Suprapubic skin (tissue), 4 donors: ENCODE data around the gene SEMA7A. TPM values are rescaled to one million over a fixed set of nuclear protein-coding genes. Genes with fewer than 3 reads are reported as not detected.

ENCODE experiments used
- DNase-seq, 2 donors: peaks; one replicate each; pipeline ENCODE4 v3.0.0-alpha.2; 2019; ENCODE audit warnings: low spot score in 2 of 2
- H3K27ac ChIP-seq: fragments of 200-600 bp; sonication (generic); one replicate; pipeline ENCODE4 v1.5.1; 2019
- H3K27me3 ChIP-seq: fragments of 200-600 bp; sonication (generic); one replicate; pipeline ENCODE4 v1.5.1; 2019
- H3K36me3 ChIP-seq: fragments of 200-600 bp; sonication (generic); one replicate; pipeline ENCODE4 v1.5.1; 2019
- H3K4me1 ChIP-seq: fragments of 200-600 bp; sonication (generic); one replicate; pipeline ENCODE4 v1.5.1; 2019
- H3K4me3 ChIP-seq: fragments of 200-600 bp; sonication (generic); one replicate; pipeline ENCODE4 v1.5.1; 2019; ENCODE audit warnings: mild to moderate bottlenecking
- H3K9me3 ChIP-seq: fragments of 200-600 bp; sonication (generic); one replicate; pipeline ENCODE4 v1.5.1; 2019
- CTCF ChIP-seq, 2 donors: fragments of 200-600 bp in 1 of 2; fragments of 450-650 bp in 1 of 2; sonication (generic) in 1 of 2; IDR thresholded peaks; one replicate each; pipeline ENCODE4 v1.5.1; 2016 to 2019; ENCODE audit warnings: antibody characterized with exemption in 2 of 2, mild to moderate bottlenecking in 1 of 2, moderate library complexity in 1 of 2
- EP300 ChIP-seq: sonication (generic); formaldehyde crosslinking; IDR thresholded peaks from one replicate; pipeline ENCODE4 v1.6.1; 2017; ENCODE audit warnings: antibody characterized with exemption
- POLR2A ChIP-seq, 2 donors: fragments of 450-650 bp; IDR thresholded peaks; one replicate each; pipeline ENCODE4 v1.6.1; 2017; ENCODE audit warnings: antibody characterized with exemption in 2 of 2, mild to moderate bottlenecking in 2 of 2, moderate library complexity in 2 of 2
- POLR2AphosphoS5 ChIP-seq, 3 donors: sonication (generic); formaldehyde crosslinking; IDR thresholded peaks; one replicate each; pipeline ENCODE4 v1.6.1; 2017; ENCODE audit warnings: antibody characterized with exemption in 3 of 3
- WGBS: methylation state at CpG from one replicate; pipeline ENCODE4 v1.1.5; 2018; 5-methylcytosine and 5-hydroxymethylcytosine counted together
- total RNA-seq, 4 donors: library from RNA; depleted of rRNA; stranded (reverse); fragments of >200 nt; gene quantifications; one replicate each; pipeline ENCODE4 v1.1.0, GENCODE V29; 2016

Gene SEMA7A
- total RNA-seq, 4 donors from 2014 or later, result 10.1 to 31.4 (median 18.0) TPM

- H3K27ac ChIP-seq, result no peak overlapping the region
- TF ChIP-seq EP300 (no peak), POLR2AphosphoS5 (IDR thresholded peaks at IDR 0.05) (no peak), POLR2A (IDR thresholded peaks at IDR 0.05) (no peak), CTCF (IDR thresholded peaks at IDR 0.05) (no peak)
Observed at GRCh38 chr15:74383695-74384565, 49.8 kb downstream of the SEMA7A start.

GRCh38 chr15:74383286-74383685 is 50.5 kb downstream of the SEMA7A start:
- no peaks in the 10 kb centered on the region for H3K27me3 ChIP-seq
- no peaks in the 10 kb centered on the region for H3K36me3 ChIP-seq
- H3K4me3 ChIP-seq, result no peak overlapping the region
- no peak for TF ChIP-seq POLR2AphosphoS5 (IDR thresholded peaks at IDR 0.05)
- no peak for TF ChIP-seq EP300
- TF ChIP-seq POLR2A (IDR thresholded peaks at IDR 0.05), result no peak
- TF ChIP-seq CTCF (IDR thresholded peaks at IDR 0.05), result no peak
- H3K27ac ChIP-seq, result no peak overlapping the region
- no peaks in the 10 kb centered on the region for H3K9me3 ChIP-seq
- H3K4me1 ChIP-seq, result peaks cover 35% of the 10 kb centered on the region
- 100% methylated on average over 1 of the region's 4 CpGs for WGBS
- DNase-seq, result no peak

More at GRCh38 chr15:74383695-74384565, 49.8 kb downstream of the SEMA7A start:
- Histone ChIP-seq H3K4me1 (peaks cover 35% of the 10 kb centered on the region), H3K36me3 (no peaks in the 10 kb centered on the region), H3K4me3 (no peak overlapping the region), H3K9me3 (no peaks in the 10 kb centered on the region), H3K27me3 (no peaks in the 10 kb centered on the region)
- WGBS, result 72% methylated on average over 8 of the region's 8 CpGs
- DNase-seq, result no peak

GRCh38 chr15:74382004-74382816 is 51.5 kb downstream of the SEMA7A start:
- no peak overlapping the region for H3K27ac ChIP-seq

DNA sequence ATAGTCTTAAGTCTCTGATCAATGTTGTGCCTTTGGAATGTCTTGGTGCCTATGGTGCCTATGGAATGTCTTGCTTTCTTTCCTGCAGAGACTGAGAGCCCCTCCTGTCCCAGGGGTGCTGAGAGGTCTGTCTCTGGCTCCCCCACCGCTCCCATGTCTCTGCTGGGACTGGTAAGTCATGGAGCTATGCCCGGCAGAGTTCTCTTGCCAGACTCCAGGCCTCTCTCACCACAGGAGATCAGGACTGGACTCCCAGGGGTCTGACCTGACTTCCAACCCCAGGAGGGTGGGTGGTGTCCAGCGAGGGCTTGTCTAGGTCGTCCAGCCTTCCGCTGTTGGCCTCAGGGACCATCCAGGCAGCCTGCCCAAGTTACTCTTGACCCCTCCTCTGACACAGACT is 52.3 kb downstream of the SEMA7A start:
- DNase-seq, result peak in 1 of 2 donors; percentile 30
- 50% methylated on average over 5 of the region's 5 CpGs for WGBS

More at GRCh38 chr15:74382004-74382816, 51.5 kb downstream of the SEMA7A start:
- H3K36me3 ChIP-seq, result no peaks in the 10 kb centered on the region
- TF ChIP-seq POLR2A (IDR thresholded peaks at IDR 0.05) (no peak), POLR2AphosphoS5 (IDR thresholded peaks at IDR 0.05) (no peak), CTCF (IDR thresholded peaks at IDR 0.05) (peak; percentile 78 to 86), EP300 (no peak)
- no peaks in the 10 kb centered on the region for H3K27me3 ChIP-seq
- peak in 1 of 2 donors; percentile 85 for DNase-seq
- peaks cover 34% of the 10 kb centered on the region for H3K4me1 ChIP-seq
- H3K4me3 ChIP-seq, result no peak overlapping the region
- 40% methylated on average over 11 of the region's 13 CpGs for WGBS
- no peaks in the 10 kb centered on the region for H3K9me3 ChIP-seq

More for the DNA sequence above, 52.3 kb downstream of the SEMA7A start:
- H3K27ac ChIP-seq, result no peak overlapping the region
- H3K4me1 ChIP-seq, result peaks cover 27% of the 10 kb centered on the region
- H3K4me3 ChIP-seq, result no peak overlapping the region
- TF ChIP-seq CTCF (IDR thresholded peaks at IDR 0.05) (no peak), POLR2AphosphoS5 (IDR thresholded peaks at IDR 0.05) (no peak), POLR2A (IDR thresholded peaks at IDR 0.05) (no peak), EP300 (no peak)
- no peaks in the 10 kb centered on the region for H3K9me3 ChIP-seq
- no peaks in the 10 kb centered on the region for H3K36me3 ChIP-seq
- H3K27me3 ChIP-seq, result no peaks in the 10 kb centered on the region
